Gastroesophageal sphincter (tissue), 3 donors: ENCODE results near the gene NRP1.

ENCODE experiments used
- CTCF ChIP-seq, 4 experiments: fragments of 200-600 bp in 2 of 4; fragments of 450-650 bp in 2 of 4; sonication (generic) in 1 of 4; IDR thresholded peaks; one replicate each; pipeline ENCODE4 v1.5.1; 2017 to 2019; ENCODE audit warnings: antibody characterized with exemption in 4 of 4, mild to moderate bottlenecking in 2 of 4, moderate library complexity in 2 of 4
- EP300 ChIP-seq: sonication (generic); formaldehyde crosslinking; IDR thresholded peaks from one replicate; pipeline ENCODE4 v1.6.1; 2017; ENCODE audit warnings: antibody characterized with exemption, mild to moderate bottlenecking
- POLR2A ChIP-seq, 2 donors: fragments of 450-650 bp; IDR thresholded peaks; one replicate each; pipeline ENCODE4 v1.6.1; 2017; ENCODE audit warnings: antibody characterized with exemption in 2 of 2, mild to moderate bottlenecking in 2 of 2, moderate library complexity in 1 of 2
- POLR2AphosphoS5 ChIP-seq: sonication (generic); formaldehyde crosslinking; IDR thresholded peaks from one replicate; pipeline ENCODE4 v1.6.1; 2017; ENCODE audit warnings: antibody characterized with exemption

- TF ChIP-seq CTCF (IDR thresholded peaks at IDR 0.05) (no peak), EP300 (no peak), POLR2AphosphoS5 (no peak), POLR2A (IDR thresholded peaks at IDR 0.05) (no peak)
Measured at GRCh38 chr10:33279276-33279675, 55.2 kb downstream of the NRP1 start.
